Measurements from ENCODE around the gene TNP2. TPM values are rescaled to one million over a fixed set of nuclear protein-coding genes. Genes with fewer than 3 reads are reported as not detected.
A peak's percentile ranks its signal among the peaks of the same experiment; 100 is the strongest.

Gene TNP2
- total RNA-seq, 2 donors from 2014 or later: not detected

- intact Hi-C loops (cut with DNase I): loop anchor here (10.0 kb wide), 1 partner anchor 149 kb away; no protein-coding TSS in a partner anchor
- no peaks in the 10 kb centered on the region for H3K36me3 ChIP-seq
- TF ChIP-seq, protein P1, sequence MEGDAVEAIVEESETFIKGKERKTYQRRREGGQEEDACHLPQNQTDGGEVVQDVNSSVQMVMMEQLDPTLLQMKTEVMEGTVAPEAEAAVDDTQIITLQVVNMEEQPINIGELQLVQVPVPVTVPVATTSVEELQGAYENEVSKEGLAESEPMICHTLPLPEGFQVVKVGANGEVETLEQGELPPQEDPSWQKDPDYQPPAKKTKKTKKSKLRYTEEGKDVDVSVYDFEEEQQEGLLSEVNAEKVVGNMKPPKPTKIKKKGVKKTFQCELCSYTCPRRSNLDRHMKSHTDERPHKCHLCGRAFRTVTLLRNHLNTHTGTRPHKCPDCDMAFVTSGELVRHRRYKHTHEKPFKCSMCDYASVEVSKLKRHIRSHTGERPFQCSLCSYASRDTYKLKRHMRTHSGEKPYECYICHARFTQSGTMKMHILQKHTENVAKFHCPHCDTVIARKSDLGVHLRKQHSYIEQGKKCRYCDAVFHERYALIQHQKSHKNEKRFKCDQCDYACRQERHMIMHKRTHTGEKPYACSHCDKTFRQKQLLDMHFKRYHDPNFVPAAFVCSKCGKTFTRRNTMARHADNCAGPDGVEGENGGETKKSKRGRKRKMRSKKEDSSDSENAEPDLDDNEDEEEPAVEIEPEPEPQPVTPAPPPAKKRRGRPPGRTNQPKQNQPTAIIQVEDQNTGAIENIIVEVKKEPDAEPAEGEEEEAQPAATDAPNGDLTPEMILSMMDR (IDR thresholded peaks at IDR 0.05): no peak
- H3K9me3 ChIP-seq: no peaks in the 10 kb centered on the region
- H3K4me3 ChIP-seq: peak overlapping the region; percentile 93
- H3K9ac ChIP-seq (ENCODE audit: low read depth in 2 of 2, low read length in 2 of 2): peak overlapping the region; percentile 63 to 86
- no peaks in the 10 kb centered on the region for H3K27me3 ChIP-seq
- H3K27ac ChIP-seq: peak overlapping the region; percentile 96
- DNase-seq: no peak
- H3K4me1 ChIP-seq: peaks cover 8% of the 10 kb centered on the region
These were observed 14.9 kb downstream of the TNP2 start for GRCh38 chr16:11253995-11254912.

- DNase-seq: no peak
- Histone ChIP-seq H3K9ac (ENCODE audit: low read depth in 2 of 2, low read length in 2 of 2) (peak overlapping the region; percentile 12 to 32), H3K27ac (no peak overlapping the region), H3K9me3 (no peaks in the 10 kb centered on the region), H3K27me3 (no peaks in the 10 kb centered on the region), H3K36me3 (no peaks in the 10 kb centered on the region), H3K4me1 (peaks cover 8% of the 10 kb centered on the region), H3K4me3 (peak overlapping the region; percentile 12)
- intact Hi-C loops (cut with DNase I): loop anchor here (10.0 kb wide), 1 partner anchor 149 kb away; no protein-coding TSS in a partner anchor
- TF ChIP-seq, protein P1 (IDR thresholded peaks at IDR 0.05): no peak
These were observed 15.8 kb downstream of the TNP2 start for GRCh38 chr16:11253009-11253994.

- Histone ChIP-seq H3K9ac (ENCODE audit: low read depth in 2 of 2, low read length in 2 of 2) (no peak overlapping the region), H3K4me3 (no peak overlapping the region), H3K4me1 (peaks cover 6% of the 10 kb centered on the region), H3K27me3 (no peaks in the 10 kb centered on the region), H3K36me3 (no peaks in the 10 kb centered on the region), H3K27ac (no peak overlapping the region), H3K9me3 (no peaks in the 10 kb centered on the region)
- DNase-seq: no peak
- TF ChIP-seq, protein P1 (IDR thresholded peaks at IDR 0.05): no peak
- intact Hi-C loops (cut with DNase I): loop anchor here (10.0 kb wide), 1 partner anchor 148 kb away; no protein-coding TSS in a partner anchor
These were observed 16.6 kb downstream of the TNP2 start for GRCh38 chr16:11252482-11252931.

DNA sequence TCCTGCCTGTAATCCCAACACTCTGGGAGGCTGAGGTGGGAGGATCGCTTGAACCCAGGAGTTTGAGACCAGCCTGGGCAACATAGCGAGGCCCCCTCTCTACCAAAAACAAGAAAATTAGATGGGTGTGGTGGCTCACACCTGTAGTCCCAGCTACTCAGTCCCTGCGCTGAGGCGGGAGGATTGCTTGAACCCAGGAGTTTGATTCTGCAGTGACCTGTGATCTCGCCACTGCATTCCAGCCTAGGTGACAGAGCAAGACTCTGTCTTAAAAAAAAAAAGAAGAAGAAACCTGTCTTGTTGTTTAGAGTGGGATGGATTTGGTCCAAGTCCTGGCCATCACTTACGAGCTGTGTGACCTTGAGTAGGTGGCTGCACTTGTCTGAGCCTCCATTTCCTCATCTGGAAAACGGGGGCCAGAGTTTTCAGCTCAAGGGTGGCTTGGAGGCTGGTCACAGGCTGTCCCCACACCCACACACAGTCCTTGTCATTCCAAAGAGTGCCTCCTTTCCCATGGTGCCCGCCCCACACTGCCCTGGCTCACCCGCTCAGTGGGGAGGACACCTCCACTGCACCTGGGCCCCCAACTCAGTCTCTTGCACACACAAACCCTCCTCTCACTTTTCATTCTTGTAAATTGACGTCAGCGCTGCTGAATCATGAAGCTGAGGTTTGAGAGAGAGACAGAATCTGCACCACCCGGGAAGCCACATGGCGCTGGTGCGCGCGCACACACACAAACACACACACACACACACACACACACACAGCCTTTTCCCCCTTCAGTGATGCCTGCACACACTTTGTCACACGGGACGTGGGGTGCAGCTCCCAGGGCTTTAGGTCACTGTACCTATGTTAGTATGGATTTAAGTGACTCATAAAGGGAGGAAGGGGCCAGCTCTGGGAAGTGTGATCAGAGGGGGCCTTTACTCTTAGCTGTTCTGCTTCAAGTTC, 17.3 kb downstream of the TNP2 start:
- TF ChIP-seq, protein P1 (IDR thresholded peaks at IDR 0.05): no peak
- H3K27ac ChIP-seq: no peak overlapping the region
- H3K9ac ChIP-seq (ENCODE audit: low read depth in 2 of 2, low read length in 2 of 2): no peak overlapping the region
- no peaks in the 10 kb centered on the region for H3K27me3 ChIP-seq
- no peak for DNase-seq
- intact Hi-C loops (cut with DNase I): loop anchor here (10.0 kb wide), 1 partner anchor 147 kb away; no protein-coding TSS in a partner anchor
- no peaks in the 10 kb centered on the region for H3K36me3 ChIP-seq
- H3K9me3 ChIP-seq: no peaks in the 10 kb centered on the region
- no peak overlapping the region for H3K4me3 ChIP-seq
- no peaks in the 10 kb centered on the region for H3K4me1 ChIP-seq

Measured in colonic mucosa (tissue), 4 donors.